Esophagus squamous epithelium (tissue), 5 donors: ENCODE measurements around the gene AUTS2. TPM values are rescaled to one million over a fixed set of nuclear protein-coding genes. Genes with fewer than 3 reads are reported as not detected.
"Not testable (repeated sequence)": the region's sequence is repeated elsewhere in the genome, so short reads cannot be mapped to it uniquely, and the experiment has no call there.

ENCODE experiments used
- DNase-seq: peaks from one replicate; lab custom pipeline; 2025; lab: John Stamatoyannopoulos, UW
- H3K27ac ChIP-seq, 4 donors: fragments of 200-600 bp; sonication (generic); one replicate each; pipeline ENCODE4 v1.5.1; 2016 to 2019; ENCODE audit warnings: mild to moderate bottlenecking in 1 of 4
- H3K27me3 ChIP-seq, 4 donors: fragments of 200-600 bp; sonication (generic); 1 replicate in 3 of 4; 2 replicates in 1 of 4; pipeline versions ENCODE4 v1.5.1 to v1.6.0; 2017 to 2021; ENCODE audit warnings: antibody characterized with exemption in 1 of 4
- H3K36me3 ChIP-seq, 3 donors: fragments of 200-600 bp; sonication (generic); one replicate each; pipeline ENCODE4 v1.5.1; 2016 to 2019
- H3K4me1 ChIP-seq, 3 donors: fragments of 200-600 bp; sonication (generic); one replicate each; pipeline ENCODE4 v1.5.1; 2017 to 2019
- H3K4me3 ChIP-seq, 4 donors: fragments of 200-600 bp; sonication (generic); 1 replicate in 3 of 4; 2 replicates in 1 of 4; pipeline ENCODE4 v1.5.1; 2016 to 2019; ENCODE audit warnings: mild to moderate bottlenecking in 2 of 4, moderate library complexity in 1 of 4
- H3K9me3 ChIP-seq, 3 donors: fragments of 200-600 bp; sonication (generic); one replicate each; pipeline ENCODE4 v1.5.1; 2016 to 2019
- POLR2A ChIP-seq, 4 donors: fragments of 450-650 bp; IDR thresholded peaks; one replicate each; pipeline ENCODE4 v1.6.1; 2017; ENCODE audit warnings: antibody characterized with exemption in 4 of 4, mild to moderate bottlenecking in 4 of 4, moderate library complexity in 3 of 4
- WGBS, 2 donors: methylation state at CpG; one replicate each; pipeline ENCODE4 v1.1.5; 2018; 5-methylcytosine and 5-hydroxymethylcytosine counted together
- intact Hi-C: fragments of 100-400 bp; cut with DNase I; formaldehyde crosslinking; loops from one replicate; pipeline ENCODE4 v1.15.0; 2022
- total RNA-seq, 4 donors: library from RNA; depleted of rRNA; stranded (reverse); fragments of >200 nt; gene quantifications; one replicate each; pipeline ENCODE4 v1.1.0, GENCODE V29; 2016
- TF ChIP-seq, protein P1 (sequence below), 6 experiments: fragments of 450-650 bp in 4 of 6; fragments of 200-600 bp in 2 of 6; sonication (generic) in 2 of 6; IDR thresholded peaks; one replicate each; pipeline ENCODE4 v1.5.1; 2016 to 2019; ENCODE audit warnings: antibody characterized with exemption in 6 of 6, mild to moderate bottlenecking in 4 of 6, moderate library complexity in 4 of 6
- donor health status: DM: yes; HTN: yes; CAD: no.

AUTS2 gene
- total RNA-seq, 4 donors from 2014 or later = 9.5 to 36.2 (median 23.0) TPM

DNA sequence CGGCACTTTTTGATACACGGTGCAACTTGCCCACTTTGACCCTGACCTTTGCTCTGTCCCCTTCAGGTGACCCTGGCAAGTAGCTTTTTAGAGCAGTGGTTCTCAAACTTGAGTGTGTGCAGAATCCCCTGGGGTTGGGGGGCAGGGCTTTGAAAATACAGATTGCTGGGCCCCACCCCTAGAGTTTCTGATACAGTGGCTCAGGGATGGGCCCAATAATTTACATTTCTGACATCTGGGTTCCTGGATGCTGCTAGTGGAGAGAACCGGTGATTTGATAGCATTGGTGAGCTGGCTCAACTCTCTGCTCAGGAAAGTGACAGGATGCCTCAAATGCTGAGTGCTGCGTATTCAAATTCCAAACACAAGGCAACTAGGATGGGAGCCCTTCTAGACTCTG, 995.9 kb downstream of the AUTS2 start:
- H3K36me3 ChIP-seq = no peaks in the 10 kb centered on the region
- no peaks in the 10 kb centered on the region for H3K9me3 ChIP-seq
- H3K27me3 ChIP-seq = peaks cover 0 to 23% (median 0%) of the 10 kb centered on the region in 4 donors
- intact Hi-C loops = no loop called here
- DNase-seq = no peak
- no peak for TF ChIP-seq POLR2A (IDR thresholded peaks at IDR 0.05)
- TF ChIP-seq, protein P1, sequence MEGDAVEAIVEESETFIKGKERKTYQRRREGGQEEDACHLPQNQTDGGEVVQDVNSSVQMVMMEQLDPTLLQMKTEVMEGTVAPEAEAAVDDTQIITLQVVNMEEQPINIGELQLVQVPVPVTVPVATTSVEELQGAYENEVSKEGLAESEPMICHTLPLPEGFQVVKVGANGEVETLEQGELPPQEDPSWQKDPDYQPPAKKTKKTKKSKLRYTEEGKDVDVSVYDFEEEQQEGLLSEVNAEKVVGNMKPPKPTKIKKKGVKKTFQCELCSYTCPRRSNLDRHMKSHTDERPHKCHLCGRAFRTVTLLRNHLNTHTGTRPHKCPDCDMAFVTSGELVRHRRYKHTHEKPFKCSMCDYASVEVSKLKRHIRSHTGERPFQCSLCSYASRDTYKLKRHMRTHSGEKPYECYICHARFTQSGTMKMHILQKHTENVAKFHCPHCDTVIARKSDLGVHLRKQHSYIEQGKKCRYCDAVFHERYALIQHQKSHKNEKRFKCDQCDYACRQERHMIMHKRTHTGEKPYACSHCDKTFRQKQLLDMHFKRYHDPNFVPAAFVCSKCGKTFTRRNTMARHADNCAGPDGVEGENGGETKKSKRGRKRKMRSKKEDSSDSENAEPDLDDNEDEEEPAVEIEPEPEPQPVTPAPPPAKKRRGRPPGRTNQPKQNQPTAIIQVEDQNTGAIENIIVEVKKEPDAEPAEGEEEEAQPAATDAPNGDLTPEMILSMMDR (IDR thresholded peaks at IDR 0.05) = no peak
- WGBS, 2 donors = 78 to 88% methylated on average over 2 to 4 of the region's 4 CpGs
- H3K4me1 ChIP-seq = peaks cover 0 to 54% (median 6%) of the 10 kb centered on the region in 3 donors
- H3K4me3 ChIP-seq = no peak overlapping the region
- no peak overlapping the region for H3K27ac ChIP-seq

DNA sequence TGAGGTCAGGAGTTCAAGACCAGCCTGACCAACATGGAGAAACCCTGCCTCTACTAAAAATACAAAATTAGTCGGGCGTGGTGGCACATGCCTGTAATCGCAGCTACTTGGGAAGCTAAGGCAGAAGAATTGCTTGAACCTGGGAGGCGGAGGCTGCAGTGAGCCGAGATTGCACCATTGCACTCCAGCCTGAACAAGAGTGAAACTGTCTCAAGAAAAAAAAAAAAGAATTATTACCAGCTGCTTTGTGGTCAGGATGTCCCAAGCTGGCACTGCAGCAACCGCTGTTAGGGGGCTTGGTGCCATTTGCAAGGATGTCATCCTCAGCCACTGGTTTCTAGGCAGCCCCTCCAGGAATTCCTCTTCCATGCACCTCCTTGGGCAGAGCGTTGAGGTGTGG, 996.6 kb downstream of the AUTS2 start:
- WGBS, 2 donors = 55 to 68% methylated on average over 7 of the region's 7 CpGs
- H3K27ac ChIP-seq, DNase-seq, H3K9me3 ChIP-seq, H3K4me3 ChIP-seq, H3K36me3 ChIP-seq, intact Hi-C loops: not testable (repeated sequence)
- peaks cover 4 to 61% (median 6%) of the 10 kb centered on the region in 3 donors for H3K4me1 ChIP-seq
- H3K27me3 ChIP-seq = peaks cover 0 to 21% (median 0%) of the 10 kb centered on the region in 4 donors

DNA sequence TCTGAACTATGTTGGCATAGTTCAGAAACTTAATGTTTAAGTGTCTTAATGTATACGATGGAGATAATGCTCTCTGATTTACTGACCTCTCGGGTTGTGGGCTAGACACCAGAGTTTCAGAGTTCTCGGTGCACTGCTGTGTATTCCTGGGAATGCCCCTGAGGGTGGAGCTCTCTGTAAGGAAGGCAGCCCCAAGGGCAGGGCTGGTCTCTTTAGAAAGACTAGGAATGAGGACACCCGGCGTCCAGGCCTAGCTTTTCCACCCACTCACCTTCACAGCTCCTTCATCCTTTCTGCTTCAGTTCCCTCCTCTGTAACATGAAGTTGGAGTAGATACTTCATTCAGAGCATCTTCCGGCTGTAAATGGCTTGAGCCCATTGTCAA, 997.1 kb downstream of the AUTS2 start:
- H3K27me3 ChIP-seq = peaks cover 0 to 21% (median 0%) of the 10 kb centered on the region in 4 donors
- 24 to 33% methylated on average over 6 of the region's 6 CpGs for WGBS, 2 donors
- H3K9me3 ChIP-seq = no peaks in the 10 kb centered on the region
- peak overlapping the region in 3 of 4 donors; percentile 51 to 70 (median 65) for H3K4me3 ChIP-seq
- H3K36me3 ChIP-seq = no peaks in the 10 kb centered on the region
- H3K4me1 ChIP-seq = peaks cover 6 to 65% (median 7%) of the 10 kb centered on the region in 3 donors
- intact Hi-C loops = no loop called here
- TF ChIP-seq, protein P1 (IDR thresholded peaks at IDR 0.05) = no peak
- TF ChIP-seq POLR2A (IDR thresholded peaks at IDR 0.05) = no peak
- no peak overlapping the region for H3K27ac ChIP-seq
- DNase-seq = no peak

DNA sequence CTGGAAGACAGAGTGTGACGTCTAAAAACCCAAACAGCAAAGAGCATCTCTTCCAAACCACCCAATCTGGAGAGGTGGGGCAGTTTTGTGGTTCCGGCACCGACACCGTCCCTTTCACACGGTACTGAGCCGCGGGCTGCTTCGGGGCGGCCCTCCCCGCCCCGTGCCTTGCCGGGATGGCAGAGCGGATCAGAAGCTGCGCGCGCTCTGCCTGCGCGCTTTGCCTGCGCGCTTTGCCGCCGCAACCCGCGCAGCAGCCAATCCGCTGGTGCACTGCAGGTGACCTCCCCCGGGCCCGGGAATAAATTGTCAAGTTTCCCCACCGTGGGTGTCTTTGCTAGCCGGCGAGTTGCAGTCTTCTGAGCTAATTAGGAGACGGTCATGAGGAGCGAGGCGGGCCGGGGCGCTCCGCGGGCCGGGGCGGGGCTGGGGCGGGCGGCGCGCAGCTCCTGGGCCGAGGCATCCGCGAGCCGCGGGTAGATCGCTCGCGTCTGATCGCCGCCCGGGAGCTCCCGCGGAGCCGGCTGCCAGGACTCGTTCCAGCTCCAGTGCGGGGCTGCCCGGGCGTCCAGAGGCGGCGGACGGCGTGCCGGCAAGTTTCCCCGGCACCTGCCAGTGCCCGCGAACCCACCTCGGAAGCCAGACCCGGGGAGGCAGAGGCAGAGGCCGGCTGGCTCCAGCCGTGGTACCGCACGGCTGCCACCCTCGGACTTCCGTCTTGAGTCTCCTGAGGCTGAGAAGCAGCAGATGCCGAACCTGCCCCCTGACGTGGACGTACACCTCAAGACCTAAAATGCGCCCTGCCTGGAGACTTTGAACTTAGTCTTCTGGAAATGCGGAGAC, 997.7 kb downstream of the AUTS2 start:
- no peak for DNase-seq
- H3K27ac ChIP-seq = peak overlapping the region; percentile 40 to 88 (median 75)

DNA sequence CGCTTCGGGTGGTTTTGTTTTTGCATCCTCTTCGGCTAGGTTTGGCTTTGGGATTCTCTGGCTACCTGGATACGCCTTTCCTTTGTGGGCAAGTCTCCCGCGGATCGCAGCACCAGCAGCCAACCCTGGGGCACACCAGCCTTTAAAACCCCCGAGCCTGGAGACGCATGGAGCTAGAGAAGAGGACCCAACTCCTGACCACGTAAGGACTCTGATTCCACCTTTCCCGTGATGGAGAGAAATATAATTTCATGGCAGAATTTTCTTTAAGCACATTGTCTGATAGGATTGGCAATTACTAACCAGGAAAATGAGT, 998.3 kb downstream of the AUTS2 start:
- peak overlapping the region; percentile 40 to 88 (median 75) for H3K27ac ChIP-seq
- H3K27me3 ChIP-seq = peaks cover 0 to 21% (median 0%) of the 10 kb centered on the region in 4 donors
- H3K4me3 ChIP-seq = peak overlapping the region; percentile 51 to 70 (median 60)
- WGBS, 2 donors = 41 to 76% methylated on average over 2 to 11 of the region's 11 CpGs
- H3K9me3 ChIP-seq = no peaks in the 10 kb centered on the region
- H3K36me3 ChIP-seq = no peaks in the 10 kb centered on the region
- DNase-seq = no peak
- TF ChIP-seq, protein P1 (IDR thresholded peaks at IDR 0.05) = no peak
- no peak for TF ChIP-seq POLR2A (IDR thresholded peaks at IDR 0.05)
- peaks cover 6 to 66% (median 10%) of the 10 kb centered on the region in 3 donors for H3K4me1 ChIP-seq
- intact Hi-C loops = no loop called here

More for the DNA sequence above, 997.7 kb downstream of the AUTS2 start:
- Histone ChIP-seq H3K9me3 (no peaks in the 10 kb centered on the region), H3K4me1 (peaks cover 6 to 70% (median 10%) of the 10 kb centered on the region in 3 donors), H3K27me3 (peaks cover 0 to 21% (median 0%) of the 10 kb centered on the region in 4 donors), H3K4me3 (peak overlapping the region; percentile 51 to 70 (median 60)), H3K36me3 (no peaks in the 10 kb centered on the region)
- intact Hi-C loops = no loop called here
- WGBS, 2 donors = 0 to 28% methylated on average over 1 to 10 of the region's 82 CpGs
- TF ChIP-seq, protein P1 (IDR thresholded peaks at IDR 0.05) = no peak
- peak in 1 of 4 donors; percentile 33 for TF ChIP-seq POLR2A (IDR thresholded peaks at IDR 0.05)
